ENCODE data around the gene USF3. TPM values are rescaled to one million over a fixed set of nuclear protein-coding genes. Genes with fewer than 3 reads are reported as not detected.
A peak's percentile ranks its signal among the peaks of the same experiment; 100 is the strongest.

Gene USF3
- total and polyA plus RNA-seq, 2 experiments from 2014 or later = 10.1 to 23.5 TPM

- TF ChIP-seq ETS1 (IDR thresholded peaks at IDR 0.05) = no peak
- TF ChIP-seq POLR2AphosphoS5 (IDR thresholded peaks at IDR 0.05; ENCODE audit: low read depth) = no peak
These were observed 89.2 kb downstream of the USF3 start (continued) for GRCh38 chr3:113607219-113607596.

- TF ChIP-seq EZH2phosphoT487 (IDR thresholded peaks at IDR 0.05; ENCODE audit: unreplicated experiment) (no peak), NANOG (IDR thresholded peaks at IDR 0.05; ENCODE audit: borderline replicate concordance) (0 out of 2 replicates have a peak, but pooled peaks have one; percentile 21), ZNF462 (CRISPR knock-in tag; IDR thresholded peaks at IDR 0.05) (no peak)
- Histone ChIP-seq H3K36me3 (ENCODE audit: insufficient read depth) (no peaks in the 10 kb centered on the region), H3K27ac (ENCODE audit: low read depth) (peak overlapping the region; percentile 46), H3K9me2 (ENCODE audit: insufficient read depth) (peaks cover 4% of the 10 kb centered on the region), H3K79me2 (replicated peaks; ENCODE audit: insufficient read depth) (no peaks in the 10 kb centered on the region), H4K20me1 (replicated peaks; ENCODE audit: insufficient read depth) (no peaks in the 10 kb centered on the region), H3K4me3 (0 out of 2 replicates have a peak overlapping the region, but pooled peaks have one; percentile 7), H3K27me3 (ENCODE audit: insufficient read depth) (no peaks in the 10 kb centered on the region), H3F3A (replicated peaks; ENCODE audit: low read depth) (no peaks in the 10 kb centered on the region), H3K4me2 (peak overlapping the region; percentile 22), H2AFZ (no peak overlapping the region; the same call in 1 of the 2 replicates), H3K4me1 (ENCODE audit: insufficient read depth) (peaks cover 30% of the 10 kb centered on the region)
- peak overlapping the region; percentile 76 for H3K27ac Mint-ChIP-seq
- ATAC-seq (peak; percentile 78), DNase-seq (ENCODE audit: low spot score) (peak; percentile 61)
- H3K9me3 Mint-ChIP-seq = no peaks in the 10 kb centered on the region
- no peaks in the 10 kb centered on the region for H3K36me3 Mint-ChIP-seq (ENCODE audit: low read depth)
- peak overlapping the region; percentile 32; the same call in 1 of the 3 replicates for H3K4me3 Mint-ChIP-seq
- H3K27me3 Mint-ChIP-seq (ENCODE audit: insufficient read depth, low read depth, poor library complexity) = peaks cover under 1% of the 10 kb centered on the region
- H3K4me1 Mint-ChIP-seq = peaks cover 30% of the 10 kb centered on the region
These were observed 89.8 kb downstream of the USF3 start for GRCh38 chr3:113606539-113607218.
